Epithelial cell of esophagus (primary cell): ENCODE results near the gene RGS6.

ENCODE experiments used
- DNase-seq: peaks from one replicate; pipeline ENCODE4 v3.0.0; 2010; ENCODE audit warnings: low read depth
- H3K4me3 ChIP-seq: 2 replicates; pipeline ENCODE4 v1.5.1; 2011; ENCODE audit warnings: mild to moderate bottlenecking, low read length, control low read depth
- TF ChIP-seq, protein P1 (sequence below): IDR thresholded peaks from 2 replicates; pipeline ENCODE4 v1.5.1; 2011; ENCODE audit warnings: low read depth, mild to moderate bottlenecking, low read length, control low read depth, inconsistent platforms; ENCODE audit not compliant: insufficient read depth; ENCODE audit errors: missing control alignments

RGS6 gene

DNA sequence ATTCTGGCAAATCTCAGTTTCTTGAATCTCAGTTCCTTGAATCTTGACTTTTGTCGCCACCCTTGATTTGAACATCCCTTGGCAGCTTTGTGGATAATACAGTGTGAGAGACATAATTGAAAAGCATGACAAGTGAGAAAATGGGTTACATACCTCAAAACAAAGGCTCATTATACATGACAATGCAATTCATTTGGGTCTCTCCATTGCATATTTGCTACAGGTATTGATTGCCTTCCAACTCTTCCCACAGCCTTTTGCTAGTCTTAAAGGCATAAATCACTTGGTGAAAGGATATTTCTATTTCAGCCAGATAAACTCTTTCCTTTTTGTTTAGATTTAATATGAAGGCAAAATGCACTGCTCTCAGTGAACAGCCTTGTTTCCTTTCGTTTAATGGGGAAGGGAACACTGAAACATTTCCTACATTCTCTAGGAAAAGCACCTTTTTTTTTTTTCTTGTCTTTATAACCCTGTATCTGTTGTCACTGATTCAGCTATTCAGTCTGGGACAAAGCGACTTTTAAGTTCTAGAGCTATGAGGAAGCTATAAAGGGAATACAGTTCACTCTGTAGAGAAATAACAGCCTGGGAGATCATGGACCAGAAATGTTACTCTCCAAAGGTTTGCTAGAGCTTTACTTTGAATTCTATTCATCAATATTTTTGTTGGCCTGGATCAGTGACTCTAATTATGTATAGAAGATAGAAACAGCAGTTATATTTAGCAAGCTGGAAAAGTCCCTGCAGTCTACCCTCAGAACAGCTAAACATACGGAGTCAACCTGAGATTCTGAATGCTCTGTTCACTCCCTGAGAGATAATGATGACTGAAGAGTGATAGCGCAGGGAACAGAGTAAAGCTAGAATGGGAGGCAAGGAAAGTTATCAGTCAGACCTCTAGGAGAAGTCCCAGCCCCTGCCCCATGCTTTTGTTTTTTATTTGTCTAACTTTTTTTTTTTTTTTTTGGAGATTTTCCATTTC, 311.4 kb downstream of the RGS6 start:
- DNase-seq, result no peak
- no peak overlapping the region for H3K4me3 ChIP-seq
- TF ChIP-seq, protein P1, sequence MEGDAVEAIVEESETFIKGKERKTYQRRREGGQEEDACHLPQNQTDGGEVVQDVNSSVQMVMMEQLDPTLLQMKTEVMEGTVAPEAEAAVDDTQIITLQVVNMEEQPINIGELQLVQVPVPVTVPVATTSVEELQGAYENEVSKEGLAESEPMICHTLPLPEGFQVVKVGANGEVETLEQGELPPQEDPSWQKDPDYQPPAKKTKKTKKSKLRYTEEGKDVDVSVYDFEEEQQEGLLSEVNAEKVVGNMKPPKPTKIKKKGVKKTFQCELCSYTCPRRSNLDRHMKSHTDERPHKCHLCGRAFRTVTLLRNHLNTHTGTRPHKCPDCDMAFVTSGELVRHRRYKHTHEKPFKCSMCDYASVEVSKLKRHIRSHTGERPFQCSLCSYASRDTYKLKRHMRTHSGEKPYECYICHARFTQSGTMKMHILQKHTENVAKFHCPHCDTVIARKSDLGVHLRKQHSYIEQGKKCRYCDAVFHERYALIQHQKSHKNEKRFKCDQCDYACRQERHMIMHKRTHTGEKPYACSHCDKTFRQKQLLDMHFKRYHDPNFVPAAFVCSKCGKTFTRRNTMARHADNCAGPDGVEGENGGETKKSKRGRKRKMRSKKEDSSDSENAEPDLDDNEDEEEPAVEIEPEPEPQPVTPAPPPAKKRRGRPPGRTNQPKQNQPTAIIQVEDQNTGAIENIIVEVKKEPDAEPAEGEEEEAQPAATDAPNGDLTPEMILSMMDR, result no peak

DNA sequence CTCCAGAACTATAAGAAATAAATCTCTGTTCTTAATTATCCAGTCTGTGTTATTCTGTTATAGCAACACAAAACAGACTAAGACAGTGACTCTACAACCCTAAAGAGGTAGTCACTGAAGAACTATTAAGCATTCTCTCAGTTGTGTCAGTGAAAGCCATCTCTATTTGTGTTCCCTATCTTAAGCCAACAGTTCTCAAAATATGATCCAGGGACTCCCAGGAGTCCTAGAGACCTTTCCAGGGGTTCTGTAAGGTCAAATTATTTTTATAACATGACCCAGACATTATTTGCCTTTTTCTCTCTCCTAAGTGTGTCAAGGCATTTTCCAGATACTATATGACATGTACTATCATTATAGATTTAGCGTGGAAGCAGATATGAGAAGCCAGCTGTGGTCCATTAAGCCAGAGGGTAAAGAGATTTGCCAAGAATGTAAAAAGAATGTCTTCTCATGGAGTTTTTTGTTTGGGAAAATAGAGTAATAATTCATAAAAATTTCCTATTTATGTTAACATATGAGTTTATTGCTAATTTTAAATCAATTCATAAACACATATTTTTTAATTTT, 315.8 kb downstream of the RGS6 start:
- no peak for DNase-seq
- H3K4me3 ChIP-seq, result no peak overlapping the region
- TF ChIP-seq, protein P1, result no peak

DNA sequence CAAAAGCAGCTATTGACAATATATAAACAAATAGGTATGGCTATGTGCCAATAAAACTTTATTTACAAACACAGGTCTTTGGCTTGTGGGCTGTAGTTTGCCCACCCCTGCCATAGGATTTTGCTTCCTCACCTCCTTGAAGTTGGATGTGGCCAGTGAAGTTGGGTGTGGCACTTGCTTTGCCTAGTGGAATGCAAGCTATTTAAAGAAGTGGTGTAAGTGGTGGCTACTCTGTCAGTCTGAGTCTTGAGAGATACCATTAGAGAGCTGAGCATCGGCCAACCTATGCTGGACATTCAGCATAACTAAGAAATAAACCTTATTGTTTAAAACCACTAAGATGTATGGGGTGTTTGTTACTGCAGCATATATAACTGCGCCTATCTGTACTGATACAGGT, 321.3 kb downstream of the RGS6 start:
- no peak overlapping the region for H3K4me3 ChIP-seq
- TF ChIP-seq, protein P1, result no peak
- no peak for DNase-seq

DNA sequence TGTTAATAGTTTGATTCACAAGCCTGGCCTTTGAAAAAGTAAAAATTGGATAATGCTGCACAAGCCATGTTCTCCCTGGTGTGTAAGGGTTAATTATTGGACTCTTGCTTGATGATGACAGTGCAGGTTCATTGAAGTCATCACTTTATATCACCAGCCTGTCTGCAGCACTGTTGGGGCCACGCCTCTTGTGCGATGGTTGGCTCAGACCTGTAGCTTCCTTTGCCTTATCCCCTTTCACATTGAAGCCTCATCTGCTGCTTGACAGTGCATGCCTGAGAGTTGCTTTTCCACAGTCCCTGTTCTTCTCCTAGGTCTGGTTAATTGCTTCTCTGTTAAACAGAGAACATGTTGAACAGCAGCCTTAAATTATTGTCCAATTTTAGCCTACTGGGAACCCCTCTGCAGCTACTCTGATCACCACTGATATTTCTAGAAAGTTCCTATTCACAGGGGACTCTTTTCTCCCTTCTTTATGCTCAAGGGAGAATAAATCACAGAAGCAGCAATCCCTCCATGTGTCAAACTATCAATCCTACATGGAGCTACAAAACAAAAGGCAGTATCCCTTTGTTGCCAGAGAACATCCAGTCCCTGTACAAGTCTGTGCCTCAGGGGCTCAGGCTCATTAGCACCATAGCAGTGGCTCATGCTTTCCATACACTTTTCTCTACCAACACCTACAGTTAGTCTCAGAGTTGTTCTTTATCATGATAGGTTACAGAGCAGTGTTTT, 322.1 kb downstream of the RGS6 start:
- TF ChIP-seq, protein P1, result no peak
- H3K4me3 ChIP-seq, result no peak overlapping the region
- DNase-seq, result no peak

DNA sequence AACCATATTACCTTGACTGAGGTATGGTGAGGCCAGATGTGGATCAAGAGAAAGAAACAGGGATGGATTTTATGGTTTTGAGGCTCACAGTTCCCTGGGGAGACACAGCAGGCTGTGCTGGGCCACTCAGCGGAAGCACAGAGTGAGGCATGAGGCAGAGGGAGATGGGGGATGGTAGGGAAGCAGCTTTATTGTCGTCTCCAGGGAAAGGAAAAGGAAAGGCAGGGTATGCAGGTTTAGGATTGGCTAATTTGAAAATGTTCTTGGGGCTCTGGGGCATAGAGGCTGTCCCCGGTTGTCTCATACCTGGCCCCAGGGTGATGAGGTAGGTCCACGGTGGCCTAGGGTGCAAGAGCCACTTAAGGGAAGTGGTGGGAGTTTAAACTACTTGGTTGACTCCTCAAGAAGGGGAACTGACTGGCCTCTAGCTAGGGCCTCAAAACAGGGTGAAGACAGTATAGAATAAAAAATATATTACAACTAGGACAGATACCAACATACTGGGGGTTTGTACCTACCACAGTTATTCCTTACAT, 322.8 kb downstream of the RGS6 start:
- TF ChIP-seq, protein P1, result no peak
- H3K4me3 ChIP-seq, result no peak overlapping the region
- DNase-seq, result no peak

DNA sequence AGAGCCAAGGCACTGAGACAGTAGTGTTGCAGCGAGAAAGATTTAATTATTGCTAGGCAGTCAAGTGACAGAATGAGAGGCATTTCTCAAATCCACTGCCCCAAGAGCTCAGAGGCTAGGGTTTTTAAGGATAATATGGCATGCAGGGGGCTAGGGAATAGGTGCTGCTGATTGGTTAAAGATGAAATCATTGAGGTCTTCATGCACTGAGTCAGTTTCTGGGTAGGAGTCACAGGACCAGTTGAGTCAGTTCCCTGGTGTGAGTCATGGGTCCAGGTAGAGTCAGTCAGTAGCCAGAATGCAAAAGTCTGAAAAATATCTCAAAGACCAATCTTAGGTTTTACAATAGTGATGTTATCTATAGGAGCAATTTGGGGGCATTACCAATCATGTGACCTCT, 323.8 kb downstream of the RGS6 start:
- TF ChIP-seq, protein P1, result no peak
- DNase-seq, result peak; percentile 49
- no peak overlapping the region for H3K4me3 ChIP-seq
